T-helper 17 cell (primary cell): ENCODE measurements around the gene CCSER2. TPM values are rescaled to one million over a fixed set of nuclear protein-coding genes. Genes with fewer than 3 reads are reported as not detected.

Source experiments
- ATAC-seq: fragments of 150-1000 bp; cut with Tn5 transposase; 2 replicates; pipeline ENCODE4 v1.10.0; 2021; ENCODE audit warnings: mild to moderate bottlenecking, moderate library complexity
- DNase-seq, 3 donors: peaks; one replicate each; pipeline versions ENCODE4 v3.0.0 to v3.0.0-alpha.2; 2020 to 2021
- H3K9me3 ChIP-seq: one replicate; pipeline ENCODE4 v1.7.0; 2013; ENCODE audit warnings: low read length, mild to moderate bottlenecking; ENCODE audit not compliant: control insufficient read depth, poor library complexity, severe bottlenecking
- H3K27ac Mint-ChIP-seq: one replicate; pipeline ENCODE4 v1.8.0; 2022; ENCODE audit warnings: mild to moderate bottlenecking, moderate library complexity, mixed read lengths
- H3K27me3 Mint-ChIP-seq: one replicate; pipeline ENCODE4 v1.8.0; 2022; ENCODE audit warnings: mixed read lengths
- H3K36me3 Mint-ChIP-seq: one replicate; pipeline ENCODE4 v1.8.0; 2022; ENCODE audit warnings: low read depth, mixed read lengths
- H3K4me1 Mint-ChIP-seq: one replicate; pipeline ENCODE4 v1.8.0; 2022; ENCODE audit warnings: mild to moderate bottlenecking, mixed read lengths
- H3K4me3 Mint-ChIP-seq: one replicate; pipeline ENCODE4 v1.8.0; 2022; ENCODE audit warnings: mild to moderate bottlenecking, moderate library complexity, mixed read lengths
- total RNA-seq, 4 donors: library from RNA in 2 of 4; stranded (reverse) in 2 of 4; gene quantifications; one replicate each; pipeline ENCODE4 v1.2.3 and lab custom pipeline; 2022 to 2026

The CCSER2 gene
- total RNA-seq, 2 donors from 2014 or later = 137 to 138 TPM

- DNase-seq (no peak), ATAC-seq (no peak)
- H3K4me3 Mint-ChIP-seq = no peak overlapping the region
- peaks cover 36% of the 10 kb centered on the region for H3K27me3 Mint-ChIP-seq
- no peak overlapping the region for H3K27ac Mint-ChIP-seq
- H3K9me3 ChIP-seq = no peaks in the 10 kb centered on the region
- H3K4me1 Mint-ChIP-seq = peaks cover 2% of the 10 kb centered on the region
- no peaks in the 10 kb centered on the region for H3K36me3 Mint-ChIP-seq
These were observed 219.2 kb downstream of the CCSER2 start for GRCh38 chr10:84547616-84548015.

- no peaks in the 10 kb centered on the region for H3K9me3 ChIP-seq
- no peak for DNase-seq
- ATAC-seq = no peak
- Mint-ChIP-seq H3K27ac (no peak overlapping the region), H3K4me3 (no peak overlapping the region), H3K4me1 (peaks cover 2% of the 10 kb centered on the region), H3K36me3 (no peaks in the 10 kb centered on the region), H3K27me3 (peaks cover 35% of the 10 kb centered on the region)
These were observed 220.5 kb downstream of the CCSER2 start for GRCh38 chr10:84548869-84549268.

GRCh38 chr10:84549368-84550165 lies 221.2 kb downstream of the CCSER2 start:
- H3K4me3 Mint-ChIP-seq = no peak overlapping the region
- no peak for DNase-seq
- peaks cover 2% of the 10 kb centered on the region for H3K4me1 Mint-ChIP-seq
- H3K27me3 Mint-ChIP-seq = peaks cover 28% of the 10 kb centered on the region
- no peak overlapping the region for H3K27ac Mint-ChIP-seq
- no peaks in the 10 kb centered on the region for H3K9me3 ChIP-seq
- ATAC-seq = no peak
- no peaks in the 10 kb centered on the region for H3K36me3 Mint-ChIP-seq

- Mint-ChIP-seq H3K36me3 (no peaks in the 10 kb centered on the region), H3K27ac (no peak overlapping the region), H3K4me3 (no peak overlapping the region), H3K27me3 (peaks cover 28% of the 10 kb centered on the region), H3K4me1 (peaks cover 4% of the 10 kb centered on the region)
- no peak for ATAC-seq
- no peak for DNase-seq
- H3K9me3 ChIP-seq = no peaks in the 10 kb centered on the region
These were observed 222.5 kb downstream of the CCSER2 start for GRCh38 chr10:84550756-84551436.

GRCh38 chr10:84551437-84552120 lies 223.2 kb downstream of the CCSER2 start:
- no peak overlapping the region for H3K4me3 Mint-ChIP-seq

GRCh38 chr10:84552478-84552877 lies 224.1 kb downstream of the CCSER2 start:
- H3K4me1 Mint-ChIP-seq = peaks cover 4% of the 10 kb centered on the region
- ATAC-seq (no peak), DNase-seq (no peak)

More at GRCh38 chr10:84551437-84552120, 223.2 kb downstream of the CCSER2 start:
- DNase-seq = no peak
- Mint-ChIP-seq H3K27ac (no peak overlapping the region), H3K27me3 (peaks cover 28% of the 10 kb centered on the region), H3K36me3 (no peaks in the 10 kb centered on the region), H3K4me1 (peaks cover 4% of the 10 kb centered on the region)
- ATAC-seq = no peak
- H3K9me3 ChIP-seq = no peaks in the 10 kb centered on the region

GRCh38 chr10:84562592-84562991 lies 234.2 kb downstream of the CCSER2 start:
- H3K9me3 ChIP-seq = no peaks in the 10 kb centered on the region
- Mint-ChIP-seq H3K36me3 (peaks cover 2% of the 10 kb centered on the region), H3K4me3 (no peak overlapping the region), H3K27ac (no peak overlapping the region), H3K27me3 (peaks cover 48% of the 10 kb centered on the region), H3K4me1 (peaks cover 15% of the 10 kb centered on the region)
- ATAC-seq (no peak), DNase-seq (no peak)

More at GRCh38 chr10:84552478-84552877, 224.1 kb downstream of the CCSER2 start:
- no peaks in the 10 kb centered on the region for H3K9me3 ChIP-seq
- H3K4me3 Mint-ChIP-seq = no peak overlapping the region
- H3K36me3 Mint-ChIP-seq = no peaks in the 10 kb centered on the region
- H3K27ac Mint-ChIP-seq = no peak overlapping the region
- peaks cover 28% of the 10 kb centered on the region for H3K27me3 Mint-ChIP-seq

GRCh38 chr10:84563355-84563754 lies 235.0 kb downstream of the CCSER2 start:
- Mint-ChIP-seq H3K4me1 (peaks cover 15% of the 10 kb centered on the region), H3K27ac (no peak overlapping the region), H3K36me3 (peaks cover 2% of the 10 kb centered on the region), H3K4me3 (no peak overlapping the region), H3K27me3 (peaks cover 56% of the 10 kb centered on the region)
- no peak for ATAC-seq
- DNase-seq = no peak
- H3K9me3 ChIP-seq = no peaks in the 10 kb centered on the region

- Mint-ChIP-seq H3K27me3 (peaks cover 61% of the 10 kb centered on the region), H3K4me1 (peaks cover 15% of the 10 kb centered on the region)
These were observed 235.5 kb downstream of the CCSER2 start for GRCh38 chr10:84563868-84564267.

GRCh38 chr10:84565881-84566582 lies 237.6 kb downstream of the CCSER2 start:
- no peaks in the 10 kb centered on the region for H3K9me3 ChIP-seq
- peaks cover 15% of the 10 kb centered on the region for H3K4me1 Mint-ChIP-seq
- H3K36me3 Mint-ChIP-seq = peaks cover 7% of the 10 kb centered on the region
- ATAC-seq = no peak
- H3K4me3 Mint-ChIP-seq = no peak overlapping the region
- H3K27me3 Mint-ChIP-seq = peaks cover 79% of the 10 kb centered on the region
- no peak overlapping the region for H3K27ac Mint-ChIP-seq
- DNase-seq = no peak

More at GRCh38 chr10:84563868-84564267, 235.5 kb downstream of the CCSER2 start:
- H3K27ac Mint-ChIP-seq = no peak overlapping the region
- no peak overlapping the region for H3K4me3 Mint-ChIP-seq
- peaks cover 4% of the 10 kb centered on the region for H3K36me3 Mint-ChIP-seq
- DNase-seq (no peak), ATAC-seq (no peak)
- H3K9me3 ChIP-seq = no peaks in the 10 kb centered on the region

- Mint-ChIP-seq H3K27ac (no peak overlapping the region), H3K36me3 (peaks cover 7% of the 10 kb centered on the region), H3K27me3 (peaks cover 79% of the 10 kb centered on the region), H3K4me3 (no peak overlapping the region), H3K4me1 (peaks cover 15% of the 10 kb centered on the region)
- DNase-seq = no peak
- no peaks in the 10 kb centered on the region for H3K9me3 ChIP-seq
- no peak for ATAC-seq
These were observed 238.7 kb downstream of the CCSER2 start for GRCh38 chr10:84567133-84567532.
